ENCODE results near the gene GLYATL2.

- no peak for TF ChIP-seq TAF1 (IDR thresholded peaks at IDR 0.05; ENCODE audit: low read depth)
- TF ChIP-seq CTCF (IDR thresholded peaks at IDR 0.05; ENCODE audit: poor library complexity, severe bottlenecking) = no peak
- TF ChIP-seq POLR2AphosphoS5 (IDR thresholded peaks at IDR 0.05) = no peak
- TF ChIP-seq REST (IDR thresholded peaks at IDR 0.05; ENCODE audit: borderline replicate concordance) = no peak
- TF ChIP-seq RAD21 (conservative IDR thresholded peaks at IDR 0.05) = no peak
- no peak for TF ChIP-seq EP300 (conservative IDR thresholded peaks at IDR 0.05; ENCODE audit: poor library complexity, severe bottlenecking)
- TF ChIP-seq EZH2 (IDR thresholded peaks at IDR 0.05; ENCODE audit: borderline replicate concordance, insufficient read depth, low read length, poor library complexity, severe bottlenecking) = no peak
- no peak for TF ChIP-seq SMC3 (conservative IDR thresholded peaks at IDR 0.05; ENCODE audit: poor library complexity)
- no peak for TF ChIP-seq MXI1 (conservative IDR thresholded peaks at IDR 0.05; ENCODE audit: poor library complexity, severe bottlenecking)
These were observed 42.4 kb downstream of the GLYATL2 start for GRCh38 chr11:58801974-58802545.
